ENCODE measurements around the gene ELFN1. TPM values are rescaled to one million over a fixed set of nuclear protein-coding genes. Genes with fewer than 3 reads are reported as not detected.

The ELFN1 gene
- total and polyA plus RNA-seq, 9 of the 15 experiments (the other 6 are each of a cell fraction or from before 2014, with no cell fraction given), result 0.04 to 0.64 (median 0.18) TPM; not detected in 2

DNA sequence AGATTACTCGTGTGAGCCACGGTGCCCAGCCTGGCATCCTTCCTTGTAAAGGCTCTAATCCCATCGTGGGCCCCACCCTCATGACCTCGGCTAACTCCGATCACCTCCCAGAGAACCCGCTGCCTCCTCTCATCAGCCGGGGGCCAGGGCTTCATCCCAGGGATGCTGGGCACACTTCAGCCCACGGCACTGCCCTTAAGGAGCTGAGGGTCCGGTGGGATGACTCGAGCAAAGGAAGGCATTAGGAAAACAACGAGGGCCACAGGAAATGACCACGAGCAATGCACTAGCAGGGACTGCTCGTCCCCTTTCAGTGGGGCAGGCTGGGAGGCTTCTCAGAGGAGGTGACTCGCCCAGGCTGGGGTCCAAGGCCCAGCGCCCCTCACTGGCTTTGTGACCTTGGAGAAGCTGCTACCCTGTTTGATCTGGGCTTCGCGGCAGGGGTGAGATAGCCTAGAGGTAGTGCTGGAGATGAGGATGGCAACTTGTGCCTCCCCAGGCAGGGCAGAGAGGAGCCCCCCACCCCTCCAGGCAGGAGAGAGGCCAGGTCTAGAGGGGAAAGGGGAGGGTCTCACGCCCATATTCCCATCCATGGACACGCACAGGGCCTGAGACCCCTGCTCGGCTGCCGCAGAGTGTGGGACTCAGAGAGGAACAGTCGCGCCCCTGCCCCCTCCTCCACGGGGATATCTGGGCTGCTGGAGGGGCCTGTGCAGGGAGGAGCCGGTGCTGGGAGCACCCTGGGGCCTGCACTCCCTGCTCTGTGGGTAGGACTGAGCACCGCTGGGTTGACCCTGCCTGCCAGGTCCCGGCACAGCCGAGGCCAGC, 26.8 kb downstream of the ELFN1 start:
- Histone ChIP-seq H3K4me2 (ENCODE audit: insufficient read depth, low read length) (peak overlapping the region; percentile 66), H3K79me2 (ENCODE audit: control insufficient read depth, insufficient read depth, low read length) (no peaks in the 10 kb centered on the region), H3K4me3 (no peak overlapping the region), H3K9me1 (ENCODE audit: control insufficient read depth, insufficient read depth, low read length) (no peaks in the 10 kb centered on the region), H3K9me3 (replicated peaks; ENCODE audit: control insufficient read depth, insufficient read depth, low read depth, low read length) (no peaks in the 10 kb centered on the region), H3K27ac (ENCODE audit: extremely low read depth, low read depth, low read length) (no peak overlapping the region; the same call in 2 of the 3 replicates), H3K4me1 (replicated peaks in 1 of 2; ENCODE audit: control insufficient read depth in 2 of 2, insufficient read depth in 2 of 2, low read length in 2 of 2) (peaks cover 0 to 25% of the 10 kb centered on the region in 2 experiments; a peak in 2 of 5 replicates), H4K20me1 (replicated peaks; ENCODE audit: control insufficient read depth, insufficient read depth, low read length) (no peaks in the 10 kb centered on the region), H2AFZ (ENCODE audit: low read depth, low read length) (peak overlapping the region; percentile 82), H3K27me3 (ENCODE audit: control insufficient read depth in 2 of 2, insufficient read depth in 2 of 2, low read length in 2 of 2) (peaks cover 30 to 89% of the 10 kb centered on the region in 2 experiments; a peak in 4 of 5 replicates), H3K9ac (ENCODE audit: insufficient read depth in 1 of 2, low read depth in 2 of 2, low read length in 2 of 2) (peak overlapping the region in 1 of 2 experiments; percentile 76; a peak in 2 of 4 replicates), H3K36me3 (ENCODE audit: control insufficient read depth, insufficient read depth, low read length) (no peaks in the 10 kb centered on the region)
- ChIA-PET POLR2A (no interaction called here), CTCF (ENCODE audit: low intra/inter-chr PET ratio) (no interaction called here)
- intact Hi-C loops (cut with micrococcal nuclease), result no loop called here
- no TSS peak for BruUV-seq (replicated peaks)
- in situ Hi-C loops (cut with MboI), result no loop called here
- no peak for FAIRE-seq
- 13% methylated on average over 27 of the region's 28 CpGs for WGBS (ENCODE audit: insufficient coverage, low coverage, missing lambda C conversion rate)
- peak; percentile 57 for ATAC-seq
- TF ChIP-seq ZBTB7A (IDR thresholded peaks at IDR 0.05; ENCODE audit: borderline replicate concordance, control insufficient read depth, low read depth, low read length) (0 out of 2 replicates have a peak, but pooled peaks have one; percentile 19), FOXA3 (CRISPR knock-in tag; conservative IDR thresholded peaks at IDR 0.05 in 1 of 2, IDR thresholded peaks at IDR 0.05 in 1 of 2) (no peak), ZNF263 (CRISPR knock-in tag; IDR thresholded peaks at IDR 0.05; ENCODE audit: borderline replicate concordance) (peak; percentile 69; the same call in 1 of the 2 replicates), ZFP36 (IDR thresholded peaks at IDR 0.05; ENCODE audit: low read depth, low read length, partially characterized antibody) (peak; percentile 67), SP1 (CRISPR knock-in tag; IDR thresholded peaks at IDR 0.05) (no peak)
- TF ChIP-seq, protein P1, sequence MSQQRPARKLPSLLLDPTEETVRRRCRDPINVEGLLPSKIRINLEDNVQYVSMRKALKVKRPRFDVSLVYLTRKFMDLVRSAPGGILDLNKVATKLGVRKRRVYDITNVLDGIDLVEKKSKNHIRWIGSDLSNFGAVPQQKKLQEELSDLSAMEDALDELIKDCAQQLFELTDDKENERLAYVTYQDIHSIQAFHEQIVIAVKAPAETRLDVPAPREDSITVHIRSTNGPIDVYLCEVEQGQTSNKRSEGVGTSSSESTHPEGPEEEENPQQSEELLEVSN (IDR thresholded peaks at IDR 0.05; ENCODE audit: borderline replicate concordance in 1 of 2, extremely low read depth in 1 of 2, insufficient read depth in 1 of 2, insufficient read length in 1 of 2, low read depth in 1 of 2, low read length in 1 of 2, poor library complexity in 1 of 2, severe bottlenecking in 1 of 2), result peak in 1 of 2 experiments; percentile 12
- peak in 1 of 4 experiments; percentile 6 for DNase-seq (ENCODE audit: extremely low read depth in 1 of 4, low spot score in 3 of 4)
